GM21423 (cell line): ENCODE data around the gene TNNI3K.
"Not testable (repeated sequence)": the region's sequence is repeated elsewhere in the genome, so short reads cannot be mapped to it uniquely, and the experiment has no call there.

Experiments used
- ATAC-seq: cut with Tn5 transposase; IDR thresholded peaks from one replicate; pipeline ENCODE4 v1.9.1; 2021; ENCODE audit warnings: mild to moderate bottlenecking, moderate library complexity; ENCODE audit not compliant: unreplicated experiment

Gene TNNI3K, protein sequence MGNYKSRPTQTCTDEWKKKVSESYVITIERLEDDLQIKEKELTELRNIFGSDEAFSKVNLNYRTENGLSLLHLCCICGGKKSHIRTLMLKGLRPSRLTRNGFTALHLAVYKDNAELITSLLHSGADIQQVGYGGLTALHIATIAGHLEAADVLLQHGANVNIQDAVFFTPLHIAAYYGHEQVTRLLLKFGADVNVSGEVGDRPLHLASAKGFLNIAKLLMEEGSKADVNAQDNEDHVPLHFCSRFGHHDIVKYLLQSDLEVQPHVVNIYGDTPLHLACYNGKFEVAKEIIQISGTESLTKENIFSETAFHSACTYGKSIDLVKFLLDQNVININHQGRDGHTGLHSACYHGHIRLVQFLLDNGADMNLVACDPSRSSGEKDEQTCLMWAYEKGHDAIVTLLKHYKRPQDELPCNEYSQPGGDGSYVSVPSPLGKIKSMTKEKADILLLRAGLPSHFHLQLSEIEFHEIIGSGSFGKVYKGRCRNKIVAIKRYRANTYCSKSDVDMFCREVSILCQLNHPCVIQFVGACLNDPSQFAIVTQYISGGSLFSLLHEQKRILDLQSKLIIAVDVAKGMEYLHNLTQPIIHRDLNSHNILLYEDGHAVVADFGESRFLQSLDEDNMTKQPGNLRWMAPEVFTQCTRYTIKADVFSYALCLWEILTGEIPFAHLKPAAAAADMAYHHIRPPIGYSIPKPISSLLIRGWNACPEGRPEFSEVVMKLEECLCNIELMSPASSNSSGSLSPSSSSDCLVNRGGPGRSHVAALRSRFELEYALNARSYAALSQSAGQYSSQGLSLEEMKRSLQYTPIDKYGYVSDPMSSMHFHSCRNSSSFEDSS

DNA sequence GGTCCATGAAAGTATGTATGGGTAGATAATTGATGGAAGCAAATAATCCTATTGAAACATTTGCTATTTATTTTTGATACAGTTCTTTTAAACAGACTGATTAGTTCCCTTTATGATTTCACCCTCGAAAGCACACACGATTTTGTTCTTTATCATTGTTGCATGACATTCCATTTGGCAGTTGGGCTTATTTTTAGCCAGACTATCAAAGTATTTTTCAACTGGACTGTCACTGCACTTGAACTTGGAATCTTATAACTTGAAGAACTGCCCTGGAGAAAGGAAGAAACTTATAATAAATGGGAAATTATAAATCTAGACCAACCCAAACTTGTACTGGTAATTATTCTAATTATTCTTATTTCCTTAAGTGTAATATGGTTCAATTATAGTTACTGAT, at the start of gene TNNI3K:
TSS of gene TNNI3K (plus strand) at position 235 of the 400 bp plus-strand sequence. CDS start at position 300, 65 bp downstream.
- no peak for ATAC-seq

- no peak for ATAC-seq
These were observed 41.3 kb upstream of the TNNI3K start for GRCh38 chr1:74193908-74194307.

- ATAC-seq: no peak
These were observed 39.8 kb upstream of the TNNI3K start for GRCh38 chr1:74195339-74195738.

GRCh38 chr1:74197255-74197654, 37.9 kb upstream of the TNNI3K start:
- ATAC-seq: no peak

DNA sequence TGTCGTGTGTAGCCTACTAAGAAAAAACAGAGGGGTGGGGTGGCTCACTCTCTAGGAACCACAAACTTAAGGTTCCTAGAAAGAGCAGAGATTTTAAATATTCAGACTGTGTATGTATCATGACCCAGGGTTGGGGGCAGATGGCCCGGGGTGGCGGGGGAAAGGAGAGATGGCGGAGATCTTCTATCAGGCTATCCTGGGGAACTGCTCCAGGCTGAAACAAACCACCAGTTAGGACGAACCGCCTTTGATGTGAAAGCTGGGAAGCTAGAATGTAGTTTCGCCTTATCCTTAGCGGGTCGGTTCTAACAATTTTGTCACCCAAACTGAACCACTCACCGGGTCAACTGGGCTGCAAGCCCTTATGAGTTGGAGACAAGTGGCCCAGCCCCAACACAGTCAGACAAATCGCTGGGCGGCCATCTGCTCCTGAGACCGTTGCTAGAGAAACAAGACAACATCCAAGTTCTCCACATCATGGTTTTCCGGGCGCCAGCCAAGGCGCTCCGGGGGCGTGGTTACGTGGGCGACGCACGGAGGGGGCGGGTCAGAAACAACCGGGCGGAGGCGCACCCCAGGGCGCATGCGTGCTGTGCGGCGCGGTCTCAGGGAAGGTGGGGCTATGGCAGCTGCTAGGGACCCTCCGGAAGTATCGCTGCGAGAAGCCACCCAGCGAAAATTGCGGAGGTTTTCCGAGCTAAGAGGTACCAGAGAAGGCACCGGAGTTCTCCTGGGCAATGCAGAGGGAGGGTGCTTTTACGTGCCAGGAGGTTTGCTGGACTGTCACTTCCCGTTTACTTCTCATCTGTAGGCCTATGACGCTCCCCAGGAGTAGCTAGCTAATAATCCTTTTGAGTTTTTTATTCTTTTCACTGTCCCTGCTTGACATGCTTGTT, 37.3 kb upstream of the TNNI3K start, which contains the start of the genes FPGT and LRRIQ3:
TSS of gene FPGT (plus strand) at position 586 of the 896 bp plus-strand sequence. CDS start at position 623, 37 bp downstream.
TSS of gene LRRIQ3 (minus strand) at position 520 of the 896 bp plus-strand sequence. CDS start 14,492 bp downstream, outside the sequence.
- ATAC-seq: peak; percentile 94

GRCh38 chr1:74199504-74199903, 35.7 kb upstream of the TNNI3K start:
- ATAC-seq: no peak

DNA sequence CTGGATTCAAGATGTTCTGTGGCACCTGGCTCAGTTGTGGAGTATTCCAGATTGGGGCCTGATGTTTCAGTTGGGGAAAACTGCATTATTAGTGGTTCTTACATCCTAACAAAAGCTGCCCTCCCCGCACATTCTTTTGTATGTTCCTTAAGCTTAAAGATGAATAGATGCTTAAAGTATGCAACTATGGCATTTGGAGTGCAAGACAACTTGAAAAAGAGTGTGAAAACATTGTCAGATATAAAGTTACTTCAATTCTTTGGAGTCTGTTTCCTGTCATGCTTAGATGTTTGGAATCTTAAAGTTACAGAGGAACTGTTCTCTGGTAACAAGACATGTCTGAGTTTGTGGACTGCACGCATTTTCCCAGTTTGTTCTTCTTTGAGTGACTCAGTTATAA, 29.9 kb upstream of the TNNI3K start:
- ATAC-seq: no peak

DNA sequence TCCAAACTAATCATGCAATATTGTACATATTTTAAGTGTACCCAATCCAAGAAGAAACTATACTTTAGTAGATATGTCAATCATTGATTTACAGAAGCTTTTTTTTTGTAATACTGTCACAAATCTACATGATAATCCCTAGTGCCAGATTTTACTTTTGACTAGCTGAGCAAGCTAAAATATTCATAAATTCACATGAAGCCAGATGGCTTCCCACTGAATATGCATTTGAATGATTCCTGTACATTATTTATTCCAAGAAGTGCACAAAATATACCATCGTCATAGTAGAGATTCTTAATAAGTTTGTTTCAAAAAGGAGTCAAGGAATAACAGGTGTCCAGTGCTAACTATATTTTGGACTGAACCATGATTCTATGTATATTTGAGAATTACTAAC, 20.0 kb upstream of the TNNI3K start:
- ATAC-seq: no peak

GRCh38 chr1:74222701-74223100, 12.5 kb upstream of the TNNI3K start:
- no peak for ATAC-seq

DNA sequence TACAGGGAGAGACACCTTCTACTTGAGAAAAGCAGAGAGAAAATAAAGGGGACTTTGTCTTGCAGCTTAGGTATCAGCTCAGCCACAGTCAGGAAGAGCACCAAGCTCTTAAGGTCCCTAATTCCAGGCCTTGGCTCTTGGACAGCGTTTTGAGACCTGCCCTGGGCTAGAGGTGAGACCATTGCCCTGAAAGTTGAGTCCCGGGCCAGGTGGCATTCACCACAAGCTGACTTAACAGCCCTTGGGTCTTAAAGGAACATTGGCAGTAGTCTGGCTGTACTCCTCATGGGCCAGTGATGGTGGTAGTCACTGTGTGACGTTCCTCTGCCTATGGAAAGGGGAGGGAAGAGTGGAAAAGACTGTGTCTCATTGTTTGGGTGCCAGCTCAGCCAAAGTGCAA, 11.7 kb upstream of the TNNI3K start:
- ATAC-seq: no peak

DNA sequence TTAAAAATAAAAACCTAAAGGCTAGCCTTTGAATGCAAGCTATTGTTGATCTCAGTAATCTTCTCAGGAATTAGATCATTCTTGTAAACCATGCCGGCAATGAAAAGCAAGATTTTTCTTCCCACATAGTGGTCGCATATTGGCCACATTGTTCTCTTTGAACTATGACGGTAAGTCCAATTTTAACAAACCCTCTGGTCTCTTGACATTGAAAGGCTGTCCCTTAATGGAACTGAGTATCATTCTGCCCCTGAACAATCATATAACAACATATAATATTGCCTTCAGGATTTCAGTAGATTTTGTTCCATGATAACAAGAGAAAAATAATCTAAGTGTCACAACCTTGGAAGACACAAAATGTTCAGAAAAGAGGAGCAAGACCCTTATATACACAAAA, 1.3 kb downstream of the TNNI3K start:
- ATAC-seq: no peak

DNA sequence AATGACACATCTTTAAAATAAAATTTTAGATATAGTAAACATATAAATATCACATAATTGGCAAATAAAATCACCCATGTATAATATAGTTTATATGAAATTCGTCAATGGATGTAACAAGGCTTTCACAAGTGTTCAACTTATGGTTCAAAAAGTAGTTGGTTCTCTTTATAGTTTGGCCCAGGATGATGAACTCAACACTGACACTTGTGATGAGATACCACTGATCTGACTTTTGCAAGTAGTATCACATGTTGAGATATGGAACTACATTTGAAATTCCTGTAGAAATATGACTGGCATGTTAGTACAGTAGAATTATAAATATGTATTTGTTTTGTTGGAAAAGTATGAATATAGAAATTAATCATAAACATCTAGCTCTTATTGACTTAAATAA, 1.8 kb downstream of the TNNI3K start:
- no peak for ATAC-seq

- no peak for ATAC-seq
These were observed 2.6 kb downstream of the TNNI3K start for GRCh38 chr1:74237787-74238186.

GRCh38 chr1:74245168-74245772, 10.1 kb downstream of the TNNI3K start:
- no peak for ATAC-seq

DNA sequence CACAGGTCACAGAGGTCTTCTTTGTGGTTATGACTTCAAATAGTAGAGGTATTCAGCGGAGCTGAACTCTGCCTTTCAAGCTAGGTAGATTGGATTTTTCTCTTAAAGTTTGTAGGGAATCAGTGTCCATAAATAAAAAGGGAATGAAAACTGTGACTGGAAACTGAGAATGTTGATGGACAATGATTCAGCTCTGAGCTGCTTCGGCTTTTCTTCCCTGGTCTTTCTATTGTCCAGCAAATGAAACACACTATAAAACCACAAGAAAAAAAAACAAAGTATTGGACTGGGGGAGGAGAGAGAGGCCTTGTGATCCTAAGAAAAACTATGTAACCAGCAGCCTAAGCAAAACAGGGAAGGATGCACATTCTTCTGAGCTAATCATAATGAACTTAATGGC, 11.1 kb downstream of the TNNI3K start:
- no peak for ATAC-seq

GRCh38 chr1:74247881-74248528, 12.8 kb downstream of the TNNI3K start:
- no peak for ATAC-seq

GRCh38 chr1:74253243-74253824, 18.1 kb downstream of the TNNI3K start:
- not testable (repeated sequence) for ATAC-seq

- no peak for ATAC-seq
These were observed 30.8 kb downstream of the TNNI3K start for GRCh38 chr1:74266001-74266400.

GRCh38 chr1:74271503-74271902, 36.3 kb downstream of the TNNI3K start:
- no peak for ATAC-seq
